HepG2 (cell line): ENCODE measurements around the gene MAGED2. TPM values are rescaled to one million over a fixed set of nuclear protein-coding genes. Genes with fewer than 3 reads are reported as not detected.

Experiments
- ATAC-seq: fragments of 200-7000 bp; cut with Tn5 transposase; 3 replicates; pipeline ENCODE4 v1.9.1; 2020; ENCODE audit warnings: mild to moderate bottlenecking, moderate library complexity
- BruUV-seq: library from RNA; stranded (reverse); fragments of 400-500 nt; replicated peaks from 2 replicates; lab custom pipeline; 2021; lab: Mats Ljungman, UMichigan
- CTCF ChIA-PET: fragments of 300-600 bp; formaldehyde crosslinking; extraction: SDS; loops from one replicate; lab custom pipeline; 2021; ENCODE audit warnings: low total read pairs, inconsistent platforms, low intra/inter-chr PET ratio; lab: Yijun Ruan, JAX
- POLR2A ChIA-PET: fragments of 350-600 bp; sonication (Branson Sonifier 250); formaldehyde crosslinking; loops from one replicate; lab custom pipeline; 2020; ENCODE audit warnings: antibody characterized with exemption, inconsistent platforms; lab: Yijun Ruan, JAX
- DNase-seq: peaks from one replicate; pipeline ENCODE4 v3.0.0-alpha.2; 2015; ENCODE audit warnings: low spot score
- FAIRE-seq: peaks from 3 replicates; lab custom pipeline; 2011; peaks lifted over from hg19 to GRCh38; lab: Jason Lieb, UNC
- H2AFZ ChIP-seq: one replicate; pipeline ENCODE4 v1.6.1; 2011; ENCODE audit warnings: low read length, inconsistent platforms
- H3K27ac ChIP-seq: fragments of 300-600 bp; 3 replicates; pipeline ENCODE4 v1.8.0; 2011; ENCODE audit warnings: mixed run types, mild to moderate bottlenecking, mixed read lengths, low read length, inconsistent platforms; ENCODE audit not compliant: insufficient read depth; ENCODE audit errors: extremely low read length
- H3K27me3 ChIP-seq, 2 experiments: fragments of 200-600 bp in 1 of 2; 2 replicates in 1 of 2; 3 replicates in 1 of 2; pipeline versions ENCODE4 v1.6.0 to v1.8.0; 2011; ENCODE audit warnings: low read length in 2 of 2, mild to moderate bottlenecking in 2 of 2, moderate library complexity in 2 of 2, inconsistent platforms in 1 of 2; ENCODE audit not compliant: insufficient read depth in 2 of 2, control insufficient read depth in 1 of 2
- H3K36me3 ChIP-seq, 2 experiments: fragments of 200-600 bp in 1 of 2; replicated peaks in 1 of 2; 2 replicates in 1 of 2; 3 replicates in 1 of 2; pipeline versions ENCODE4 v1.5.1 to v1.8.0; 2011; ENCODE audit warnings: low read length in 2 of 2, inconsistent platforms in 1 of 2; ENCODE audit not compliant: insufficient read depth in 2 of 2, control insufficient read depth in 1 of 2
- H3K4me1 ChIP-seq: 2 replicates; pipeline ENCODE4 v1.5.1; 2012; ENCODE audit warnings: low read length, inconsistent platforms; ENCODE audit not compliant: insufficient read depth
- H3K4me2 ChIP-seq: 2 replicates; pipeline ENCODE4 v1.6.0; 2011; ENCODE audit warnings: low read depth, low read length, inconsistent platforms
- H3K4me3 ChIP-seq, 3 experiments: fragments of 200-600 bp in 1 of 3; sonication (generic), shearing (Covaris generic) in 1 of 3; replicated peaks in 1 of 3; 2 replicates each; pipeline ENCODE4 v1.5.1; 2011 to 2016; ENCODE audit warnings: low read length in 3 of 3, inconsistent platforms in 2 of 3, low read depth in 2 of 3, mild to moderate bottlenecking in 2 of 3, control low read depth in 1 of 3, mixed read lengths in 1 of 3; ENCODE audit not compliant: insufficient read depth in 1 of 3
- H3K79me2 ChIP-seq: one replicate; pipeline ENCODE4 v1.6.1; 2011; ENCODE audit warnings: low read length, inconsistent platforms; ENCODE audit not compliant: insufficient read depth
- H3K9ac ChIP-seq: 2 replicates; pipeline ENCODE4 v1.6.0; 2011; ENCODE audit warnings: mild to moderate bottlenecking, low read depth, low read length, inconsistent platforms; ENCODE audit not compliant: insufficient read depth
- H3K9me3 ChIP-seq: 2 replicates; pipeline ENCODE4 v1.5.1; 2012; ENCODE audit warnings: mild to moderate bottlenecking, low read length
- H4K20me1 ChIP-seq: 2 replicates; pipeline ENCODE4 v1.6.0; 2011; ENCODE audit warnings: inconsistent platforms, mild to moderate bottlenecking, low read length, moderate library complexity; ENCODE audit not compliant: insufficient read depth
- ATF4 ChIP-seq, 2 experiments: fragments of 450-650 bp in 1 of 2; sonication (generic) in 1 of 2; formaldehyde crosslinking; IDR thresholded peaks; 2 replicates each; pipeline versions ENCODE4 v1.5.0 to v1.8.0; 2020 to 2022; ENCODE audit warnings: mild to moderate bottlenecking in 1 of 2, missing genetic modification reagents in 1 of 2
- ATF6 ChIP-seq: sonication (generic); formaldehyde crosslinking; conservative IDR thresholded peaks from 2 replicates; pipeline ENCODE4 v1.4.0; 2020; ENCODE audit warnings: missing genetic modification reagents
- IRX3 ChIP-seq: sonication (generic); formaldehyde crosslinking; IDR thresholded peaks from 2 replicates; pipeline ENCODE4 v1.8.1; 2023; ENCODE audit warnings: mild to moderate bottlenecking, low read depth, missing genetic modification reagents, borderline replicate concordance
- MXI1 ChIP-seq: IDR thresholded peaks from 3 replicates; pipeline ENCODE4 v1.6.1; 2012; ENCODE audit warnings: low read depth, low read length, inconsistent platforms, borderline replicate concordance
- MYNN ChIP-seq: sonication (generic); formaldehyde crosslinking; IDR thresholded peaks from 2 replicates; pipeline ENCODE4 v1.4.0; 2020; ENCODE audit warnings: mild to moderate bottlenecking, low read depth, missing genetic modification reagents
- TCF7 ChIP-seq: sonication (generic); IDR thresholded peaks from 2 replicates; pipeline ENCODE4 v1.6.1; 2016; ENCODE audit warnings: antibody characterized with exemption, low read depth
- WGBS: methylation state at CpG from one replicate; pipeline ENCODE4 v1.1.6; 2017; ENCODE audit warnings: low lambda C conversion rate; 5-methylcytosine and 5-hydroxymethylcytosine counted together
- in situ Hi-C: cut with HindIII; loops from 2 replicates; pipeline ENCODE4 v1.10.0; 2017; ENCODE audit warnings: low pct_unique_long_range_greater_than_20kb; ENCODE audit not compliant: extremely low pct_ligation_motif_present
- intact Hi-C: fragments of 100-400 bp; cut with micrococcal nuclease; formaldehyde crosslinking; loops from one replicate; pipeline ENCODE4 v1.10.0; 2022; ENCODE audit not compliant: unreplicated experiment
- polyA plus RNA-seq, 8 experiments: library from polyadenylated mRNA; depleted of rRNA in 3 of 8; stranded (reverse) in 7 of 8; unstranded in 1 of 8; fragments of >200 nt; fragmentation: Illumina TruSeq in 4 of 8; extraction: Trizol in 4 of 8; gene quantifications; 2 replicates each; pipeline versions ENCODE4 v1.2.1 to v1.2.3, GENCODE V29; 2011 to 2016; ENCODE audit warnings: low read depth in 4 of 8, missing spikeins in 1 of 8, mixed read lengths in 1 of 8; ENCODE audit not compliant: insufficient read depth in 1 of 8
- total RNA-seq, 5 experiments: library from RNA; depleted of rRNA; stranded (reverse); fragments of >200 nt; fragmentation: Illumina TruSeq; extraction: Trizol; gene quantifications; 2 replicates each; pipeline ENCODE4 v1.2.3, GENCODE V29; 2016; ENCODE audit warnings: low read depth in 1 of 5

MAGED2 gene
- total and polyA plus RNA-seq, 2 of the 13 experiments (the other 11 are each of a cell fraction or from before 2014, with no cell fraction given): 142 to 153 TPM

DNA sequence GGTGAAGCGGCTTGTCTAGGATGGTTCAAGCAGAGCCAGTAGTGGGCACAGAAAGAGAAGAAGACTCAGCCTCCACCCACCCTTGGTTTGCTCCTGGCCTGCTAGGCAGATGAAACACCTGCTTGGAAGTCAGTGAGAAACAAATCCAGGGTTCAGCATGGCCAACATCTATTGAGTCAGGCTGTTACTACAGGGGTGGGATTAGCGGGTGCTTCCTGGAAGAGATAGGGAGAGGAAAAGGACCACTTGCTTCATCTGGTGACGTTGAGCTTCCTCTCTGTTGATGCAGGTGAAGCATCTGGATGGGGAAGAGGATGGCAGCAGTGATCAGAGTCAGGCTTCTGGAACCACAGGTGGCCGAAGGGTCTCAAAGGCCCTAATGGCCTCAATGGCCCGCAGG, 3.0 kb downstream of the MAGED2 start:
- ATAC-seq (no peak), DNase-seq (no peak), FAIRE-seq (no peak)
- no TSS peak for BruUV-seq
- Histone ChIP-seq H3K9me3 (no peaks in the 10 kb centered on the region), H3K9ac (peak overlapping the region; percentile 86; the same call in 1 of the 2 replicates), H3K79me2 (peaks cover 24% of the 10 kb centered on the region), H3K4me2 (peak overlapping the region; percentile 79), H3K4me1 (peaks cover 20% of the 10 kb centered on the region), H3K4me3 (peak overlapping the region; percentile 71 to 85 (median 73); a peak in 5 of 6 replicates), H3K27ac (no peak overlapping the region), H3K36me3 (peaks cover 6 to 26% of the 10 kb centered on the region in 2 experiments; a peak in 4 of 5 replicates), H3K27me3 (no peaks in the 10 kb centered on the region; a peak in 1 of 5 replicates), H4K20me1 (no peaks in the 10 kb centered on the region), H2AFZ (no peak overlapping the region)
- in situ Hi-C loops: no loop called here
- TF ChIP-seq IRX3 (CRISPR knock-in tag) (no peak), MYNN (CRISPR knock-in tag) (no peak), MXI1 (no peak), ATF6 (CRISPR knock-in tag) (no peak), ATF4 (CRISPR knock-in tag; IDR thresholded peaks at IDR 0.05) (no peak), TCF7 (no peak)
- 97% methylated on average over 3 of the region's 5 CpGs for WGBS
- ChIA-PET POLR2A (no interaction called here), CTCF (no interaction called here)
- intact Hi-C loops: no loop called here
